ENCODE measurements around the gene PATJ. TPM values are rescaled to one million over a fixed set of nuclear protein-coding genes. Genes with fewer than 3 reads are reported as not detected.
"Not testable (repeated sequence)": the region's sequence is repeated elsewhere in the genome, so short reads cannot be mapped to it uniquely, and the experiment has no call there.

The PATJ gene
- not detected for polyA plus RNA-seq (2012; ENCODE audit: insufficient read depth, insufficient read length)

GRCh38 chr1:61741711-61742619, at the start of gene PATJ:
Gene PATJ (plus strand): TSS chr1:61742480. CDS start chr1:61762893, 20,413 bp downstream.
- peak within 1 kb of the TSS; percentile 43 for H3K4me3 ChIP-seq (ENCODE audit: low read length)
- DNase-seq (ENCODE audit: low read depth, low spot score): no peak

GRCh38 chr1:61699911-61700851, 42.1 kb upstream of the PATJ start:
- no peak overlapping the region for H3K4me3 ChIP-seq (ENCODE audit: low read length)
- DNase-seq (ENCODE audit: low read depth, low spot score): no peak

GRCh38 chr1:61708953-61709907, 33.0 kb upstream of the PATJ start:
- DNase-seq (ENCODE audit: low read depth, low spot score): no peak
- no peak overlapping the region for H3K4me3 ChIP-seq (ENCODE audit: low read length)

GRCh38 chr1:61709908-61710289, 32.4 kb upstream of the PATJ start:
- no peak overlapping the region for H3K4me3 ChIP-seq (ENCODE audit: low read length)
- no peak for DNase-seq (ENCODE audit: low read depth, low spot score)

- not testable (repeated sequence) for DNase-seq (ENCODE audit: low read depth, low spot score); H3K4me3 ChIP-seq (ENCODE audit: low read length)
These were observed 31.0 kb upstream of the PATJ start for GRCh38 chr1:61711257-61711656.

GRCh38 chr1:61711969-61712368, 30.3 kb upstream of the PATJ start:
- H3K4me3 ChIP-seq (ENCODE audit: low read length): no peak overlapping the region
- no peak for DNase-seq (ENCODE audit: low read depth, low spot score)

GRCh38 chr1:61718996-61719663, 23.1 kb upstream of the PATJ start:
- not testable (repeated sequence) for H3K4me3 ChIP-seq (ENCODE audit: low read length); DNase-seq (ENCODE audit: low read depth, low spot score)

GRCh38 chr1:61724506-61724812, 17.8 kb upstream of the PATJ start:
- DNase-seq (ENCODE audit: low read depth, low spot score): no peak
- peak overlapping the region; percentile 99 for H3K4me3 ChIP-seq (ENCODE audit: low read length)

GRCh38 chr1:61724813-61725694, 17.2 kb upstream of the PATJ start, which contains the start of gene TM2D1:
Gene TM2D1 (minus strand): TSS chr1:61725141. CDS start chr1:61725120, 21 bp downstream.
- peak within 1 kb of the TSS; percentile 99 for H3K4me3 ChIP-seq (ENCODE audit: low read length)
- DNase-seq (ENCODE audit: low read depth, low spot score): peak; percentile 82

GRCh38 chr1:61727544-61727943, 14.7 kb upstream of the PATJ start:
- no peak overlapping the region for H3K4me3 ChIP-seq (ENCODE audit: low read length)
- DNase-seq (ENCODE audit: low read depth, low spot score): no peak

GRCh38 chr1:61730679-61731078, 11.6 kb upstream of the PATJ start:
- DNase-seq (ENCODE audit: low read depth, low spot score); H3K4me3 ChIP-seq (ENCODE audit: low read length): not testable (repeated sequence)

GRCh38 chr1:61732726-61733125, 9.6 kb upstream of the PATJ start:
- H3K4me3 ChIP-seq (ENCODE audit: low read length): no peak overlapping the region
- no peak for DNase-seq (ENCODE audit: low read depth, low spot score)

GRCh38 chr1:61740751-61741700, 1.3 kb upstream of the PATJ start:
- no peak for DNase-seq (ENCODE audit: low read depth, low spot score)
- H3K4me3 ChIP-seq (ENCODE audit: low read length): no peak overlapping the region

- DNase-seq (ENCODE audit: low read depth, low spot score): no peak
- H3K4me3 ChIP-seq (ENCODE audit: low read length): no peak overlapping the region
These were observed 545 bp downstream of the PATJ start for GRCh38 chr1:61742620-61743430.

- DNase-seq (ENCODE audit: low read depth, low spot score): no peak
- no peak overlapping the region for H3K4me3 ChIP-seq (ENCODE audit: low read length)
These were observed 1.1 kb downstream of the PATJ start for GRCh38 chr1:61743431-61743705.

Data from Jurkat, Clone E6-1 (cell line).